IMR-90 (cell line): Measurements from ENCODE around the gene DCST2. TPM values are rescaled to one million over a fixed set of nuclear protein-coding genes. Genes with fewer than 3 reads are reported as not detected.
A peak's percentile ranks its signal among the peaks of the same experiment; 100 is the strongest.

Experiments used
- ATAC-seq: fragments of 200-7000 bp; cut with Tn5 transposase; 2 replicates; pipeline ENCODE4 v1.9.1; 2020; ENCODE audit warnings: low read depth, mild to moderate bottlenecking, moderate library complexity
- BruUV-seq: library from RNA; stranded (reverse); fragments of 400-500 nt; replicated peaks from 2 replicates; lab custom pipeline; 2021; lab: Mats Ljungman, UMichigan
- CTCF ChIA-PET: fragments of 300-600 bp; formaldehyde crosslinking; extraction: SDS; loops from one replicate; lab custom pipeline; 2021; ENCODE audit warnings: antibody characterized with exemption; lab: Yijun Ruan, JAX
- POLR2A ChIA-PET: fragments of 300-600 bp; sonication (Branson Sonifier 250); formaldehyde crosslinking; loops from one replicate; lab custom pipeline; 2022; ENCODE audit warnings: antibody characterized with exemption; ENCODE audit not compliant: unreplicated experiment; lab: Charles Lee
- DNase-seq: peaks from one replicate; pipeline ENCODE4 v3.0.0; 2013
- H2AFZ ChIP-seq: replicated peaks from 2 replicates; pipeline ENCODE3; 2013; ENCODE audit warnings: low read length, mild to moderate bottlenecking; ENCODE audit not compliant: poor library complexity
- H2AK5ac ChIP-seq: 2 replicates; pipeline ENCODE4 v1.6.1; 2013; ENCODE audit warnings: low read depth, low read length, inconsistent platforms
- H2AK9ac ChIP-seq: replicated peaks from 2 replicates; pipeline ENCODE3; 2013; ENCODE audit warnings: mild to moderate bottlenecking, low read depth, low read length, moderate library complexity; ENCODE audit not compliant: poor library complexity
- H2BK120ac ChIP-seq: 2 replicates; pipeline ENCODE4 v1.6.1; 2013; ENCODE audit warnings: low read depth, low read length, inconsistent platforms
- H2BK15ac ChIP-seq: 3 replicates; pipeline ENCODE4 v1.6.1; 2013; ENCODE audit warnings: low read depth, low read length, inconsistent platforms
- H2BK20ac ChIP-seq: 2 replicates; pipeline ENCODE4 v1.6.1; 2013; ENCODE audit warnings: low read depth, mild to moderate bottlenecking, inconsistent platforms, low read length, moderate library complexity
- H2BK5ac ChIP-seq: 2 replicates; pipeline ENCODE4 v1.6.1; 2013; ENCODE audit warnings: mild to moderate bottlenecking, low read depth, low read length, inconsistent platforms; ENCODE audit not compliant: poor library complexity, severe bottlenecking
- H3K14ac ChIP-seq: replicated peaks from 2 replicates; pipeline ENCODE4 v1.6.1; 2013; ENCODE audit warnings: low read depth, low read length, inconsistent platforms
- H3K18ac ChIP-seq: 2 replicates; pipeline ENCODE4 v1.6.1; 2013; ENCODE audit warnings: low read depth, low read length, control low read depth
- H3K23ac ChIP-seq: 2 replicates; pipeline ENCODE4 v1.6.1; 2013; ENCODE audit warnings: low read depth, low read length, inconsistent platforms
- H3K27ac ChIP-seq: 2 replicates; pipeline ENCODE4 v1.5.1; 2013; ENCODE audit warnings: mild to moderate bottlenecking, control low read depth, low read length; ENCODE audit not compliant: insufficient read depth
- H3K27me3 ChIP-seq: 2 replicates; pipeline ENCODE4 v1.6.1; 2013; ENCODE audit warnings: low read length; ENCODE audit not compliant: control insufficient read depth, insufficient read depth
- H3K36me3 ChIP-seq: 2 replicates; pipeline ENCODE4 v1.6.1; 2013; ENCODE audit warnings: low read length, mixed read lengths; ENCODE audit not compliant: control insufficient read depth, insufficient read depth
- H3K4ac ChIP-seq: 2 replicates; pipeline ENCODE4 v1.6.1; 2013; ENCODE audit warnings: low read depth, low read length, inconsistent platforms
- H3K4me1 ChIP-seq: 2 replicates; pipeline ENCODE4 v1.6.1; 2013; ENCODE audit warnings: low read length, mixed read lengths; ENCODE audit not compliant: control insufficient read depth, insufficient read depth
- H3K4me2 ChIP-seq: 2 replicates; pipeline ENCODE4 v1.6.1; 2013; ENCODE audit warnings: low read depth, mild to moderate bottlenecking, control low read depth, low read length, moderate library complexity
- H3K4me3 ChIP-seq: 2 replicates; pipeline ENCODE4 v1.5.1; 2013; ENCODE audit warnings: low read depth, mild to moderate bottlenecking, control low read depth, low read length, moderate library complexity; ENCODE audit not compliant: insufficient read depth
- H3K56ac ChIP-seq: 2 replicates; pipeline ENCODE4 v1.6.1; 2013; ENCODE audit warnings: low read length, inconsistent platforms; ENCODE audit not compliant: insufficient read depth; ENCODE audit errors: extremely low read depth
- H3K79me1 ChIP-seq, 2 experiments: 2 replicates each; pipeline ENCODE4 v1.6.1; 2013; ENCODE audit warnings: low read length in 2 of 2, inconsistent platforms in 1 of 2, low read depth in 1 of 2
- H3K9ac ChIP-seq: 2 replicates; pipeline ENCODE4 v1.6.1; 2013; ENCODE audit warnings: low read depth, low read length, control low read depth
- H3K9me1 ChIP-seq: 2 replicates; pipeline ENCODE4 v1.6.1; 2013; ENCODE audit warnings: low read length, inconsistent platforms; ENCODE audit not compliant: insufficient read depth
- H3K9me3 ChIP-seq: 2 replicates; pipeline ENCODE4 v1.6.1; 2013; ENCODE audit warnings: low read length; ENCODE audit not compliant: control insufficient read depth, insufficient read depth
- H4K20me1 ChIP-seq: 2 replicates; pipeline ENCODE4 v1.6.1; 2013; ENCODE audit warnings: low read length, inconsistent platforms; ENCODE audit not compliant: insufficient read depth
- H4K5ac ChIP-seq: 2 replicates; pipeline ENCODE4 v1.6.1; 2013; ENCODE audit warnings: mild to moderate bottlenecking, low read depth, low read length, control low read depth
- H4K8ac ChIP-seq, 2 experiments: 2 replicates each; pipeline ENCODE4 v1.6.1; 2013; ENCODE audit warnings: low read depth in 2 of 2, low read length in 2 of 2, control low read depth in 1 of 2, inconsistent platforms in 1 of 2
- H4K91ac ChIP-seq: 2 replicates; pipeline ENCODE4 v1.6.1; 2013; ENCODE audit warnings: low read depth, low read length, inconsistent platforms; ENCODE audit not compliant: insufficient read depth
- CEBPB ChIP-seq: IDR thresholded peaks from 2 replicates; pipeline ENCODE4 v1.6.1; 2012; ENCODE audit warnings: low read depth, low read length, improper control_type of control experiment
- FOS ChIP-seq: fragments of 150-350 bp; IDR thresholded peaks from 2 replicates; pipeline ENCODE4 v1.6.1; 2016; ENCODE audit warnings: low read depth, low read length
- MAFK ChIP-seq: IDR thresholded peaks from 2 replicates; pipeline ENCODE4 v1.6.1; 2012; ENCODE audit warnings: low read depth, low read length, improper control_type of control experiment
- MAZ ChIP-seq: IDR thresholded peaks from 2 replicates; pipeline ENCODE4 v1.6.1; 2012; ENCODE audit warnings: low read depth, mild to moderate bottlenecking, low read length, improper control_type of control experiment, moderate library complexity, borderline replicate concordance
- MXI1 ChIP-seq: IDR thresholded peaks from 2 replicates; pipeline ENCODE4 v1.6.1; 2012; ENCODE audit warnings: low read depth, mild to moderate bottlenecking, low read length, moderate library complexity, borderline replicate concordance
- NFE2L2 ChIP-seq: fragments of 150-350 bp; IDR thresholded peaks from 2 replicates; pipeline ENCODE4 v1.6.1; 2016; ENCODE audit warnings: low read depth, mild to moderate bottlenecking, low read length
- POLR2A ChIP-seq: IDR thresholded peaks from 2 replicates; pipeline ENCODE4 v1.6.1; 2012; ENCODE audit warnings: mild to moderate bottlenecking, low read depth, low read length
- RAD21 ChIP-seq: IDR thresholded peaks from 2 replicates; pipeline ENCODE4 v1.6.1; 2012; ENCODE audit warnings: low read length, improper control_type of control experiment
- RCOR1 ChIP-seq: IDR thresholded peaks from 2 replicates; pipeline ENCODE4 v1.6.1; 2012; ENCODE audit warnings: mild to moderate bottlenecking, low read length, improper control_type of control experiment; ENCODE audit not compliant: insufficient replicate concordance
- RFX5 ChIP-seq: IDR thresholded peaks from 2 replicates; pipeline ENCODE4 v1.8.0; 2012; ENCODE audit warnings: low read depth, mild to moderate bottlenecking, low read length, moderate library complexity
- SMC3 ChIP-seq: fragments of 150-350 bp; IDR thresholded peaks from 2 replicates; pipeline ENCODE4 v1.6.1; 2016; ENCODE audit warnings: low read depth, mild to moderate bottlenecking, antibody characterized with exemption, low read length, moderate library complexity
- WGBS, 2 experiments: methylation state at CpG; one replicate each; pipeline versions ENCODE4 v1.1.5 to v1.1.7; 2013; ENCODE audit warnings: missing lambda C conversion rate in 2 of 2; ENCODE audit not compliant: insufficient read length in 1 of 2; ENCODE audit errors: extremely low coverage in 2 of 2; 5-methylcytosine and 5-hydroxymethylcytosine counted together
- dilution Hi-C: fragments of 300-500 bp; cut with HindIII; formaldehyde crosslinking; loops from one replicate; pipeline ENCODE4 v1.14.3; 2018; ENCODE audit warnings: low sequenced_read_pairs; ENCODE audit not compliant: unreplicated experiment
- in situ Hi-C: fragments of 300-500 bp; cut with MboI; formaldehyde crosslinking; loops from 3 replicates; pipeline ENCODE4 v1.14.3; 2019; ENCODE audit warnings: low sequenced_read_pairs, inconsistent platforms, mixed read lengths
- intact Hi-C: fragments of 100-400 bp; cut with micrococcal nuclease; formaldehyde crosslinking; loops from 2 replicates; pipeline ENCODE4 v1.10.0; 2022
- polyA plus RNA-seq, 3 experiments: library from polyadenylated mRNA; depleted of rRNA; stranded (reverse); fragments of >200 nt; gene quantifications; 2 replicates each; pipeline ENCODE4 v1.2.3, GENCODE V29; 2012; ENCODE audit warnings: low replicate concordance in 1 of 3
- total RNA-seq: library from RNA; depleted of rRNA; stranded (reverse); fragments of >200 nt; gene quantifications from 2 replicates; pipeline ENCODE4 v1.2.3, GENCODE V29; 2012
- TF ChIP-seq, protein P1 (sequence below): fragments of 150-350 bp; IDR thresholded peaks from 2 replicates; pipeline ENCODE4 v1.6.1; 2016; ENCODE audit warnings: low read depth, mild to moderate bottlenecking, low read length, moderate library complexity, borderline replicate concordance

DCST2 gene
- total and polyA plus RNA-seq, 2 of the 4 experiments (the other 2 are of a cell fraction): 0.14 TPM; not detected in 1

DNA sequence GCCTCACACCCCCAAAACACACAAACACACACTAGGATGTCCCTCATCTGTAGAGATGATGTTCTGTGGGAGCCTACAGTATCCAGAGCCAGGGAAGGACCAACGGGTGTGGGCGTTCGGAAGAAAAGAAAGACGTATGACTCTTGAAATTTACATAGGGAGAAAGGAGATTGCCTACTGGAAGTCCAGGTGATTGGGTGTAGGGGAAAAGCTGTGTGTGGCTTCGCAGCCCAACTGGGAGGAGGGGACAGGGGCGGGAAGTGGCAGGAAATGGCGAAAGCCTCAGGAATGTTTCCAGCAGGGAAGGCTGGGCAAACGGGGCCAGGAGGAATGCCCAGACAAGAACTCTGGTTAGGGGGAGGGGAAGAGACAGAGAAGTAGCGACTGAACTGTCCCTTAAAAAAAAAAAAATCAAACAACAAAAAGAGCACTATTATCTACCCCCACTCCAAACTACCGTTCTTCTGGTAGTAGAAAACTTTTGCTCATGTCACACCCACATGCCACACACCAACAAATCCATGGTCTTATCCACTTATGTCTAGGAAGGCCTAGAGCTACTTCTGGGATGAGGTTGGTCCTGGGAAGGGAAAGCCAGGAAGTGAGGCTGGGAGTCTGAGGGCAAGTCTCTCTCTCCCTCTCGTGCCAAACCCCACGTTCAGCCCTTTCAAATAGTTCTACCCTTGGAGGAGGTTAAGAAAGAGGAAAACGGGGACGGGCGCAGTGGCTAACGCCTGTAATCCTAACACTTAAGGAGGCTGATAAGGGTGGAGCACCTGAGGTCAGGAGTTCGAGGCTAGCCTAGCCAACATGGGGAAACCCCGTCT, 60.9 kb downstream of the DCST2 start:
- ChIA-PET CTCF (interaction anchor here (0.6 to 1.1 kb wide), 5 partner anchors 12 to 328 kb away, joined by 3 to 4 read pairs (median 3); partner anchors contain the start of genes LENEP and PYGO2), POLR2A (interaction anchor here (1.0 to 1.9 kb wide), 4 partner anchors 10 to 24 kb away, joined by 3 to 10 read pairs (median 4); partner anchors contain the start of genes FLAD1, LENEP and PYGO2)
- Histone ChIP-seq H3K79me1 (peaks cover 9 to 54% of the 10 kb centered on the region in 2 experiments), H2BK120ac (peak overlapping the region; percentile 98), H3K56ac (peak overlapping the region; percentile 100), H3K9ac (peak overlapping the region; percentile 82), H3K14ac (peak overlapping the region; percentile 100), H3K18ac (peak overlapping the region; percentile 96), H2BK5ac (peak overlapping the region; percentile 97), H4K91ac (peak overlapping the region; percentile 100), H2BK15ac (peak overlapping the region; percentile 98), H3K36me3 (peaks cover 8% of the 10 kb centered on the region), H3K9me1 (peaks cover 7% of the 10 kb centered on the region), H4K8ac (peak overlapping the region; percentile 95 to 99), H2BK20ac (peak overlapping the region; percentile 95), H2AK5ac (peak overlapping the region; percentile 99), H3K4me3 (peak overlapping the region; percentile 36; the same call in 1 of the 2 replicates), H3K4me1 (peaks cover 16% of the 10 kb centered on the region), H3K4me2 (peak overlapping the region; percentile 83), H2AK9ac (peak overlapping the region; percentile 96), H3K27me3 (no peaks in the 10 kb centered on the region), H2AFZ (peak overlapping the region; percentile 33), H3K27ac (peak overlapping the region; percentile 89), H3K23ac (peak overlapping the region; percentile 100), H4K20me1 (peaks cover 21% of the 10 kb centered on the region), H3K9me3 (no peaks in the 10 kb centered on the region), H4K5ac (peak overlapping the region; percentile 98), H3K4ac (peak overlapping the region; percentile 99)
- WGBS, 2 experiments: 0% methylated on average over 4 of the region's 18 CpGs; no CpG with 5 or more reads in 1 of the 2 experiments
- in situ Hi-C loops: no loop called here
- intact Hi-C loops: loop anchor here (1.0 to 10.0 kb wide), 2 partner anchors 29 to 202 kb away; partner anchors contain the start of genes KRTCAP2 and TRIM46
- DNase-seq (peak; percentile 95), ATAC-seq (peak; percentile 5)
- TF ChIP-seq, protein P1, sequence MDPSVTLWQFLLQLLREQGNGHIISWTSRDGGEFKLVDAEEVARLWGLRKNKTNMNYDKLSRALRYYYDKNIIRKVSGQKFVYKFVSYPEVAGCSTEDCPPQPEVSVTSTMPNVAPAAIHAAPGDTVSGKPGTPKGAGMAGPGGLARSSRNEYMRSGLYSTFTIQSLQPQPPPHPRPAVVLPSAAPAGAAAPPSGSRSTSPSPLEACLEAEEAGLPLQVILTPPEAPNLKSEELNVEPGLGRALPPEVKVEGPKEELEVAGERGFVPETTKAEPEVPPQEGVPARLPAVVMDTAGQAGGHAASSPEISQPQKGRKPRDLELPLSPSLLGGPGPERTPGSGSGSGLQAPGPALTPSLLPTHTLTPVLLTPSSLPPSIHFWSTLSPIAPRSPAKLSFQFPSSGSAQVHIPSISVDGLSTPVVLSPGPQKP: no peak
- no peak for TF ChIP-seq NFE2L2
- no peak for TF ChIP-seq MAFK
- peak; percentile 25; the same call in 1 of the 2 replicates for TF ChIP-seq MXI1
- 0 out of 2 replicates have a peak, but pooled peaks have one; percentile 12 for TF ChIP-seq SMC3
- TF ChIP-seq CEBPB: peak; percentile 79
- no peak for TF ChIP-seq RFX5
- no peak for TF ChIP-seq RAD21
- TF ChIP-seq POLR2A: peak; percentile 46
- no peak; the same call in 1 of the 2 replicates for TF ChIP-seq MAZ
- TF ChIP-seq RCOR1: no peak
- no peak for TF ChIP-seq FOS
- BruUV-seq: no TSS peak
- dilution Hi-C loops: no loop called here
